ENCODE data around the gene MCRS1.

DNA sequence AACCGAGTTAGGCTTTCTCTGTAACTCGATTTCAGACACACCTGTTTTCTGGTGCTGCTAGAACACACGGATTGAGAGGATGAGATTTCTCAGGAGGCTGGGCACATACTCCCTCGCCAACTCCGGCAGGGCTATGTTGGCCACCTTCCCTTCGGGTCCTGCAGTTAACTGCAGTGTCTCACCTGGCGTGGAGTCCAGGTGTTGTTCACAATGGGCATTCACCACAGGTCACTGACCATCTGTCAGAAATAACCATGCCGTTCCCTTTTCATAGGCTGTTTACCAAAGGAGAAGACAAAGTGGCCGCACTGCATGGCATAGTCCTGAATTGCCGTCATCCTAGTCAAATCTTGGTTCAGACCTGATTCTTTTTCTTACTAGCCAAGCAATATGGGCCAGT is 34.6 kb downstream of the MCRS1 start:
- TF ChIP-seq, protein P1, sequence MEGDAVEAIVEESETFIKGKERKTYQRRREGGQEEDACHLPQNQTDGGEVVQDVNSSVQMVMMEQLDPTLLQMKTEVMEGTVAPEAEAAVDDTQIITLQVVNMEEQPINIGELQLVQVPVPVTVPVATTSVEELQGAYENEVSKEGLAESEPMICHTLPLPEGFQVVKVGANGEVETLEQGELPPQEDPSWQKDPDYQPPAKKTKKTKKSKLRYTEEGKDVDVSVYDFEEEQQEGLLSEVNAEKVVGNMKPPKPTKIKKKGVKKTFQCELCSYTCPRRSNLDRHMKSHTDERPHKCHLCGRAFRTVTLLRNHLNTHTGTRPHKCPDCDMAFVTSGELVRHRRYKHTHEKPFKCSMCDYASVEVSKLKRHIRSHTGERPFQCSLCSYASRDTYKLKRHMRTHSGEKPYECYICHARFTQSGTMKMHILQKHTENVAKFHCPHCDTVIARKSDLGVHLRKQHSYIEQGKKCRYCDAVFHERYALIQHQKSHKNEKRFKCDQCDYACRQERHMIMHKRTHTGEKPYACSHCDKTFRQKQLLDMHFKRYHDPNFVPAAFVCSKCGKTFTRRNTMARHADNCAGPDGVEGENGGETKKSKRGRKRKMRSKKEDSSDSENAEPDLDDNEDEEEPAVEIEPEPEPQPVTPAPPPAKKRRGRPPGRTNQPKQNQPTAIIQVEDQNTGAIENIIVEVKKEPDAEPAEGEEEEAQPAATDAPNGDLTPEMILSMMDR (conservative IDR thresholded peaks at IDR 0.05; ENCODE audit: low read length) = no peak
- no peak for TF ChIP-seq EZH2phosphoT487 (IDR thresholded peaks at IDR 0.05; ENCODE audit: borderline replicate concordance, low read depth, low read length)

All from OCI-LY7 (cell line).